ENCODE results near the gene PRR35.

PRR35 gene

GRCh38 chr16:544517-544916, 15.7 kb upstream of the PRR35 start:
- no peak overlapping the region for H3K27ac ChIP-seq
- TF ChIP-seq, protein P1, sequence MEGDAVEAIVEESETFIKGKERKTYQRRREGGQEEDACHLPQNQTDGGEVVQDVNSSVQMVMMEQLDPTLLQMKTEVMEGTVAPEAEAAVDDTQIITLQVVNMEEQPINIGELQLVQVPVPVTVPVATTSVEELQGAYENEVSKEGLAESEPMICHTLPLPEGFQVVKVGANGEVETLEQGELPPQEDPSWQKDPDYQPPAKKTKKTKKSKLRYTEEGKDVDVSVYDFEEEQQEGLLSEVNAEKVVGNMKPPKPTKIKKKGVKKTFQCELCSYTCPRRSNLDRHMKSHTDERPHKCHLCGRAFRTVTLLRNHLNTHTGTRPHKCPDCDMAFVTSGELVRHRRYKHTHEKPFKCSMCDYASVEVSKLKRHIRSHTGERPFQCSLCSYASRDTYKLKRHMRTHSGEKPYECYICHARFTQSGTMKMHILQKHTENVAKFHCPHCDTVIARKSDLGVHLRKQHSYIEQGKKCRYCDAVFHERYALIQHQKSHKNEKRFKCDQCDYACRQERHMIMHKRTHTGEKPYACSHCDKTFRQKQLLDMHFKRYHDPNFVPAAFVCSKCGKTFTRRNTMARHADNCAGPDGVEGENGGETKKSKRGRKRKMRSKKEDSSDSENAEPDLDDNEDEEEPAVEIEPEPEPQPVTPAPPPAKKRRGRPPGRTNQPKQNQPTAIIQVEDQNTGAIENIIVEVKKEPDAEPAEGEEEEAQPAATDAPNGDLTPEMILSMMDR (conservative IDR thresholded peaks at IDR 0.05), result no peak
- no peak for TF ChIP-seq ZFX (IDR thresholded peaks at IDR 0.05)

DNA sequence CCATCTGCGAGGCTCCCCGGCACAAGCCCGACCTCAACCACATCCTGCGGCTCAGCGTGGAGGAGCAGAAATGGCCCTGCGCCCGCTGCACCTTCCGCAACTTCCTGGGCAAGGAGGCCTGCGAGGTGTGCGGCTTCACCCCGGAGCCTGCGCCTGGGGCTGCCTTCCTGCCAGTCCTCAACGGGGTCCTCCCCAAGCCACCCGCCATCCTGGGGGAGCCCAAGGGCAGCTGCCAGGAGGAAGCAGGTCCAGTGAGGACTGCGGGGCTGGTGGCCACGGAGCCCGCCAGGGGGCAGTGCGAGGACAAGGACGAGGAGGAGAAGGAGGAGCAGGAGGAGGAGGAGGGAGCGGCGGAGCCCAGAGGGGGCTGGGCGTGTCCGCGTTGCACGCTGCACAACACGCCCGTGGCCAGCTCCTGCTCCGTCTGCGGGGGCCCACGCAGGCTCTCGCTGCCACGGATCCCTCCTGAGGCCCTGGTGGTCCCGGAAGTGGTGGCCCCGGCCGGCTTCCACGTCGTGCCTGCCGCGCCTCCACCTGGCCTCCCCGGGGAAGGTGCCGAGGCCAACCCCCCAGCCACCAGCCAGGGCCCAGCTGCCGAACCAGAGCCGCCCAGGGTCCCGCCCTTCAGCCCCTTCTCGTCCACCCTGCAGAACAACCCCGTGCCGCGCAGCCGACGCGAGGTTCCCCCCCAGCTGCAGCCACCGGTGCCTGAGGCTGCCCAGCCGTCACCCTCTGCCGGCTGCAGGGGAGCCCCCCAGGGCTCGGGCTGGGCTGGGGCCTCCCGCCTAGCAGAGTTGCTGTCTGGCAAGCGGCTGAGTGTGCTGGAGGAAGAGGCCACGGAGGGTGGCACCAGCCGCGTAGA, 13.1 kb upstream of the PRR35 start:
- H3K27ac ChIP-seq, result no peak overlapping the region; the same call in 1 of the 2 replicates
- TF ChIP-seq, protein P1 (conservative IDR thresholded peaks at IDR 0.05), result peak; percentile 92
- no peak for TF ChIP-seq ZFX (IDR thresholded peaks at IDR 0.05)

- TF ChIP-seq ZFX (IDR thresholded peaks at IDR 0.05), result no peak
- TF ChIP-seq, protein P1 (conservative IDR thresholded peaks at IDR 0.05), result no peak
- H3K27ac ChIP-seq, result no peak overlapping the region
Observed at GRCh38 chr16:548586-548985, 11.6 kb upstream of the PRR35 start.

DNA sequence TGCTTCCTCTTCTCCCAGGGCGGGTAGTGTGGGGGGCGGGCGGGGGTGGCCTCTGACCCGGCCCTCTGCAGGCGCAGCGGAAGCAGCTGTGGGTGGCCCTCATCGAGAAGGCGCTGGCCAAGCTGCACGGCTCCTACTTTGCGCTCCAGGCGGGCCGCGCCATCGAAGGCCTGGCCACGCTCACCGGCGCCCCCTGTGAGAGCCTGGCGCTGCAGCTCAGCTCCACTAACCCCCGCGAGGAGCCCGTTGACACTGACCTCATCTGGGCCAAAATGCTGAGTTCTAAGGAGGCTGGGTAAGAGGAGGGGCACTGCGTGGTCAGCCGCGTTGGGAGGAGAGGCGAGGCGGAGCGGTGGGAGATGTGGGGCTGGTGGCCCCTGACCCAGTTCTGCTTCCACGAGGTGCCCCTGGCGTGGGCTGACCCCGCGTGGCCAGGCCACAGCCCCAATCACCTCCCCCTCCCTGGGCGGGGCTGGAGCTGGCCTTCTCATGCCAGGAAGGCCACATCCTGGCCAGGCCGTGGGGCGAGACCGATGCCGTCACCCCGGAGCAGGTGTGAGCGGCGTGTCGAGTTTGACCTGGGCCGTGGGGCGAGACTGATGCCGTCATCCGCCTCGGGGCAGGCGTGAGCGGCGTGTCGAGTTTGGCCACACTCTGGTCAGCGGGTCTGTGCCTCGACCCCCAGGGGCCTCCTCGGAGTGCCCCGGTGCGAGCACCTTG, 10.5 kb upstream of the PRR35 start:
- TF ChIP-seq, protein P1 (conservative IDR thresholded peaks at IDR 0.05), result no peak; the same call in 1 of the 2 replicates
- TF ChIP-seq ZFX (IDR thresholded peaks at IDR 0.05), result no peak
- H3K27ac ChIP-seq, result no peak overlapping the region

GRCh38 chr16:551210-551609, 9.0 kb upstream of the PRR35 start:
- TF ChIP-seq ZFX (IDR thresholded peaks at IDR 0.05), result no peak
- TF ChIP-seq, protein P1 (conservative IDR thresholded peaks at IDR 0.05), result no peak
- no peak overlapping the region for H3K27ac ChIP-seq

GRCh38 chr16:552171-552570, 8.0 kb upstream of the PRR35 start:
- no peak overlapping the region for H3K27ac ChIP-seq
- TF ChIP-seq ZFX (IDR thresholded peaks at IDR 0.05), result no peak
- TF ChIP-seq, protein P1 (conservative IDR thresholded peaks at IDR 0.05), result no peak
